DMS79 (cell line): ENCODE measurements around the gene INTS15.

ENCODE experiments used
- DNase-seq: peaks from one replicate; lab custom pipeline; 2025; lab: John Stamatoyannopoulos, UW

The INTS15 gene

DNA sequence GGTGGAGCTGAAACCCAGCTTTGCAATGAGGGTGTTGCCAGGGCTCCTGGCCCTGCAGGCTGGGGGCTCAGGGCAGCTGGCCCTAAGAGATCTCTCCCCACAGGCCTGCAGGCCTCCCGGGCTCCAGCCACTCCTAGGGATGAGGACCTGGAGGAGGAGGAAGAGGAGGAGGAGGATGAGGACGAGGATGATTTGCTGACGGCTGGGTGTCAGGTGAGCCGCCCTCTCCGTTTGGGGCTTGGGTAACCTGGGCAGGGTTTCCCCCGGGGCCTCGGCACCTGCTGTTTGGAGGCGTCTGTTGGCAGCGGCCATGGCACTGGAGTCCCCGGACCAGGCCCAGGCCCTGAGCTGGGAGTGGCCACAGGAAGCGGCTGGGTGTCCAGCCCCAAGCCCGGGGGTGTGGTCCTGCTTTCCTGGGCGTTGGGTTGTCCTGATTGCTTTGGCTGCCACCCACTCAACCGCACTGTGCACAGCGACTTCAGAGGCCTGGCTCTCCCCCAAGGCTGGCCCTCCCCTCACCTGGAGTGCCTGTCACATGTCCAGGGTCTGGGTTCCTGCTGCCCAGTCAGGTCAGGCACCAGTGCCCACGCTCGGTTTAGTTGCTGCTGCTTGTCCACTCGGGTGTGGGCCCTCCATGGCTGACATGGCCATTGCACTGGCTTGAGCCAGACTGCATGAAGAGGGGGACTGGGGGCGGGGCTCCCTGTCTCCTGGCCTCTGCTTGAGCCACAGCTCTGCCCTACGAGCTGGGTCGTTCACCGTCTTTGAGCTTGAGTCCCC, 53.2 kb downstream of the INTS15 start:
- no peak for DNase-seq

- DNase-seq = no peak
Measured at GRCh38 chr7:6643915-6644625, 54.2 kb downstream of the INTS15 start.

GRCh38 chr7:6644728-6645127, 54.9 kb downstream of the INTS15 start:
- no peak for DNase-seq

GRCh38 chr7:6646465-6646864, 56.6 kb downstream of the INTS15 start:
- DNase-seq = no peak

DNA sequence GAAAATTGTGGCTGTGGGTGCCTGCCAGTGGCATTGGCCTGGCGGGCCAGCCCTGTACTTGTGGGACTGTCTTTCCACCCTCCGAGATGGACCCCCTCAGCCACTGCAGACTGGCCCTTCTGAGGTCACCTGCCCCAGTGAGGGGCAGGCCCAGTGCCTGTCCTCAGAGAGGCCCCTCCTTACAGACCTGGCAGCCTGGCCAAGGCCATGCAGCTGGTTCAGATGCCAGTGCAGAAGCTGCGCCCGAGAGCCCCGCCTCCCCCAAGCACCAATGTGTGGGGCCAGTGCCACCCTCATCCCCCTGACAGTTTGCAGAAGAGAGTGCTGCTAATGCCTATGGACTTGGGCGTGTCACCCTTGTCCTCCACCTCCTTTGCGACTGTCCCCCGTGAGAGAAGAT, 57.3 kb downstream of the INTS15 start:
- no peak for DNase-seq

DNA sequence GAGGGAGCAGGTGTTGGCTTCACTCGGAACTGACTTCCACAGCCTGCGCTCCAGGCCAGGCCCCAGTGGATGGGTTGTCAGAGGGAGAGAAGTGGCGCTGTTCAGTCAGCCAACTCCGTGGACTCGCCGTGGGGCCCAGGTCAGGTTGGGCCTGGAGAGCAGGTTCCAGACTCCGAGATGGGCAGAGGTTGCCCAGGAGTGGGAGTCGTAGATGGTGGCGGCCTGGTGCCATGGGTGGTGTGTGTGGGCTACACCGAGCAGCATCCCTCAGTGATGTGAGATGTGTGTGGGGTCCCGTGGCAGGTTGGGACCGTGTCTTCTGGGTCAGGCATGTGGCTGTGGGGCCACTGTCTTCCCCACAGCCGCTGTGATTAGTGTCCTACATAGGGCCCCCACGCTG, 57.7 kb downstream of the INTS15 start:
- DNase-seq = no peak

- no peak for DNase-seq
Measured at GRCh38 chr7:6648066-6648814, 58.4 kb downstream of the INTS15 start.

- no peak for DNase-seq
Measured at GRCh38 chr7:6648815-6649104, 58.9 kb downstream of the INTS15 start.

GRCh38 chr7:6649241-6649961, 59.6 kb downstream of the INTS15 start:
- no peak for DNase-seq

DNA sequence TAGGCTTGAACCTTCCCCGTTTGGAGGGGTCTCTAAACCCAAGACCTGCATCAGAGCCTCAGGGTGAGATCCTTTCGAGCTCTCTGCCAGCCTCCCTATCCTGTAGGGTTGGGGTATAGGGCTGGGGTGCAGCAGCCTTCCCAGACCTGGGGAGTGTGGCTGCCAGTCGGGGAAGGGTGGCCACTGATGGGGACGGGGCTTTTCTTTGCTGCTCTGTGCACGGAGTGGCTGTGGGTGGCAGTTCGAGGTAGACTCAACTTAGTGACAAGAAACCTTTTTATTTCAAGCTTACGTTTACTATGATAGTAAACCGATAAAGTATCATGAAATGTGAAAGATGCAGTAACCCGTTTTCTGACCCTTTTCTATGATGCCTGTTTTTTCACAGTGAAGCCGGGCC, 60.3 kb downstream of the INTS15 start:
- no peak for DNase-seq

DNA sequence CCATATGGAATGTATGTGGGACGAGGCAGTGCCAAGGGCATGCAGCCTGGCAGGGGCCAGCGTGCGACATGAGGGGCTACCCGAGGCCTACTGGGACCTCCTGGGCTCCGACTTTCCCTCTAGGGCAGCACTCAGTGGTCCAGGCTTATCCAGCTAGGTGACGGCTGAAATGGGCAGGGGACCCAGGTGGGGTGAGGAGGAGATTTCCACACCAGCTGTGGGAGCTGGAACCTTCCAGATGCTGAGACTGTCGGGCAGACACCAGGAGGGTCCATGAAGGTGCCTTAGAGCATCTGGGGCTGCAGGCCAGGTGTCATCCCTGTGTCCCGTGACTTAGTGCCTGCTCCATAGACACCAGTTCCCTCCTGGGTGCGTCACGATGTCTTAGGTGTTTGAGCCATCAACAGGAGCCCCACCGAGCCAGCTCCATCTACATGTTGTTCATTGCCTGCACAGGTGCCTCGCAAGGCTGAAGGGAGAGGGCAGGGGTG, 60.7 kb downstream of the INTS15 start:
- no peak for DNase-seq

DNA sequence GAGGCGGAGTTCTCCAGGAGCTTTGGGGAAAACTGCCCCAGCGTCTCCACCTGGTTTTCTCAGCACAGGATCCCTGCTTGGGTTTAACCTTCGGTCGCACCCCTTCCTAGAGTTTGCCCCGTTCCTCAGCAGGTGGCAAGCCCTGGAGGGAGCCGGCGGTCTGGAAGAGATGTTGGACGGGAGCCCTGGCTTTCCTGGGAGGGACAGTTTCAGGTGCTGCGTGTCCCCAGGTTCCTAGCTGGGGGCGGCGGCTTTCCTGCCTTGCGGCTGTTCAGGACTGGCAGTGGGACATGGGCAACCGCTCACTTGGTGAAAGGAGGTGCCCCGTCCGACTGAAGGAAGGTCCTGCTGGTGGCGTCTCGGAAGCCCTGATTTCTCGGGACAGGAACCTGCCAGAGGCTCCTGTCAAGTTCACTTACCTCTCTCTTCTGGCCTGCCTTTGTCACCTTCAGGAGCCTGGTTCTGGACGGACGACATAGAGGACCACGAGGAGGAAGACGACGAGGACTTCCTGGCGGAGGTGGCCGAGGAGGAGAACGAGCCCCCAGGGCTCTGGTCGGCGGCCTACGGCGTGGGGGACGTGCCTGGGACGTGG, 62.1 kb downstream of the INTS15 start:
- no peak for DNase-seq

DNA sequence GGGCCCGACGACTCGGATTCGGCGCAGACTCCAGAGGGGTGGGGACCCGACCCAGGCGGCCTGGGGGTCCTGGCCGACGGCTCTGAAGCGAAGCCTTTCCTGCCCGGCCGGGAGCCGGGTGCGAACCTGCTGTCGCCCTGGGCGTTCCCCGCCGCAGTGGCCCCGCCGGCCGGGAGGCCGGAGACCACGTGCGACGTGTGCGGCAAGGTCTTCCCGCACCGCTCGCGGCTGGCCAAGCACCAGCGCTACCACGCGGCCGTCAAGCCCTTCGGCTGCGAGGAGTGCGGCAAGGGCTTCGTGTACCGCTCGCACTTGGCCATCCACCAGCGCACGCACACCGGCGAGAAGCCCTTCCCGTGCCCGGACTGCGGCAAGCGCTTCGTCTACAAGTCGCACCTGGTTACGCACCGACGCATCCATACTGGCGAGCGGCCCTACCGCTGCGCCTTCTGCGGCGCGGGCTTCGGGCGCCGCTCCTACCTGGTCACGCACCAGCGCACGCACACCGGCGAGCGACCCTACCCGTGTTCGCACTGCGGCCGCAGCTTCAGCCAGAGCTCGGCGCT, 62.7 kb downstream of the INTS15 start:
- DNase-seq = no peak

GRCh38 chr7:6653071-6654003, 63.5 kb downstream of the INTS15 start:
- DNase-seq = no peak

DNA sequence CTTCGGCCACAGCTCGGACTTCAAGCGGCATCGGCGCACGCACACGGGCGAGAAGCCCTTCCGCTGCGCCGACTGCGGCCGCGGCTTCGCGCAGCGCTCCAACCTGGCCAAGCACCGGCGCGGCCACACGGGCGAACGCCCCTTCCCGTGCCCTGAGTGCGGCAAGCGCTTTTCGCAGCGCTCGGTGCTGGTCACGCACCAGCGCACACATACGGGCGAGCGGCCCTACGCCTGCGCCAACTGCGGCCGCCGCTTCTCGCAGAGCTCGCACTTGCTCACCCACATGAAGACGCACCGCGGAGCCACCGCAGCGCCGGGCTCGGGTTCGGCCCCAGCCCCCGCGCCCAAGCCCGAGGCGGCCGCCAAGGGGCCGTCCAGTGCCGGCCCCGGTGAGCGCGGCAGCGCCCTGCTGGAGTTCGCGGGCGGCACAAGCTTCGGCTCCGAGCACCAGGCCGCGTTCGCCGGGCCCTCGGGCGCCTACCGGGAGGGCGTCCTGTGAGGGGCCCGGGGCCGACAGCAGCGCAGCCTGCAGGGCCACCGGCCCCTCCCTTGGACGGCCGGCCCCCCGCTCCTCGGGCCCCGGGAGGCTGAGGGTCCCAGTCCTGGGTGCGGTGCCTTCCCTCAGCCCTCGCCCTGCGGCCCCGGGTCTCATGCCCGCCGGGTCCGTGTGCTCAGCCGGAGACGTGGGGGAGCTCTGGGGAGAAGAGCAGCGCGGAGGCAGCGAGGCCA, 64.5 kb downstream of the INTS15 start:
- DNase-seq = no peak

DNA sequence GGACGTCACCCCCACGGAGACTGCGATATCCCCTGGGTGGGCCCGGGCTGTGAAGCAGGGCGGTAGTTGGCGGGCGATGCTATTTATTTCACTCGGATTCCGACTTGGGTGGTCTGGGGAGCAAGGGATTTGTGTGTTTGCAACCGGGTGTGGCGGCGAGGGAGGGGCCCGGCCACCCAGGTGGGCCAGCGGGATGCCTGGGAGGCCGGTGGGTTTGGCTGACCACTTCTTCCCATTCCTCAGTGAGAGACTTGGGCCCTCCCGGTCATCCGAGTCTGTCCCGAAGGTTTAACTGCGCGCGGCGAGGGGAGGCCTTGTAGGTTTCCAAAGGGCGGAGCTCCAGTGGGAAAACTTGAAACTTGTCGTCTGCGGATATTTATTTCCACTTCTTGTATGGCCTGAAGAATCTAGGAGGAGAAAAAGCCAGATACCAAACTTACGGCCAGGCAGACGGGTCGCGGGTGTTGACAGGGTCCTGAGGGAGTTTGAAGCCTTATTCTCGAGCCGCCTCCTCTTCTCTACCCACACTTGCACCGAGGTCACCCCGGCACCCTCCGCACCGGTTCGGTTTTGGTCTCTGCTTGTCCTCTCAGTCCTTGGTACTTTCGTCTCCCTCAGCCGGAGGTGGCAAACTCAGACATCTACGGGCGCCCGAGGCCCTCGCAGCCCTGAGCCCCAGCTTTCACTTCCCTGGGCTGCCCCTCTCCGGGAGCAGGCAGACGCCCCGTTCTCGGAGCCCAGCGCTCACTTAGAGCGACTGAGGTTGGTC, 65.2 kb downstream of the INTS15 start:
- no peak for DNase-seq

DNA sequence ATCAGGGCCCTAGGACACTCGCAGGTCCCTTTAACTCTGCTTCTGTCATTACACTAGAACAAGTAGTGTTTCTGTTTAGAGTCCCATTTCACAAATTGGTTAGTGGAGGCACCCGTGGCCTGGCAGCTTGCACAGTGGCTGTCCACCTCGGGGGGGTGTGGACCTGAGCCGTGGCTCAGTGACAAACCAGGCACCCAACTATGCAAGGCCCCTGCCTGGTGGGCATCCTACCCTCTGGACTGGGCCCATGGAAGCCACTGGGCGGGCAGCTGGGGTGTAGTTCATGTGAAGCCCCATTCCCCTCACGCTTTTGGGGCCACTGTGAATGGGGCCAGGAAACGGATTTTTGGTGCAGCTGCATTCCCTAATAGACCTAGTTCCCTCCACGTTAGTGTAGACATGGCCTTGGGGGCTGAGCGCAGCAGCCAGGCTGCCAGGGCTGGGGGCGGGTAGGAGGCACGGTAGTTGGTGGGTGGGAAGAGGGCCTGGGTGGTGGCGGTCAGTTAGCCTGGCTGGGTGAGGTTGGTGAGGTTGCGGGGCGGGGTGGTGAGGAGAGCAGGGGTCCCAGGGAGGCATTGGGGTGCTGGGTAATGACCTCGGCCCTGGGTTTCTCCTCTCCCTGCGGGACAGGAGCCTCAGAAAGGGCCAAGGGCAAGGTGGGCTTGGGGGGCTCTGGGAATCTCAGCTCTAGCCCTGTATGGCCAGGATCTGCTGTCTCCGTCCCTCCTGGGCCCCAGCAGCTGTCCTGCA, 66.0 kb downstream of the INTS15 start:
- no peak for DNase-seq

DNA sequence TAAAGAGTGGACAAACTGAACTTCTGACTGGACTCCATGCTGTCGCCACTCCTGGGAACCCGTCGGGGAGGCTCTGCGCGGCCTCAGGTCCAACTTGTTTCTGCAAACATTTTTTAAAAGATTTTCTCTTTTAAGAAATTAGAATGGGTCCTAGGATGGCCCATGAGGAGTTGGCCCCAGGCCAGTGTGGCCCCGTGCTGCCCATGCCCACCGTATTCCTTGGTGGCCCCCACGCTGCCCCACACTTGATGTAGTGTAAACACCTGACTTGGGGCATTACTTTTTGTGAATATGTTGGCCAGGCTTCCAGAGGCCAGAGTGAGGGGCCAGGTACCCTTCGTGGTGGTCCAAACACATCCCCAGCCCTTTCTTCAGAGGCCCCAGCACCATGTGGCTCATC, 66.6 kb downstream of the INTS15 start:
- DNase-seq = no peak
